ENCODE results near the gene C1GALT1. TPM values are rescaled to one million over a fixed set of nuclear protein-coding genes. Genes with fewer than 3 reads are reported as not detected.
"Not testable (repeated sequence)": the region's sequence is repeated elsewhere in the genome, so short reads cannot be mapped to it uniquely, and the experiment has no call there.

C1GALT1 gene
- total and polyA plus RNA-seq, 2 donors, result 12.7 to 28.9 TPM

DNA sequence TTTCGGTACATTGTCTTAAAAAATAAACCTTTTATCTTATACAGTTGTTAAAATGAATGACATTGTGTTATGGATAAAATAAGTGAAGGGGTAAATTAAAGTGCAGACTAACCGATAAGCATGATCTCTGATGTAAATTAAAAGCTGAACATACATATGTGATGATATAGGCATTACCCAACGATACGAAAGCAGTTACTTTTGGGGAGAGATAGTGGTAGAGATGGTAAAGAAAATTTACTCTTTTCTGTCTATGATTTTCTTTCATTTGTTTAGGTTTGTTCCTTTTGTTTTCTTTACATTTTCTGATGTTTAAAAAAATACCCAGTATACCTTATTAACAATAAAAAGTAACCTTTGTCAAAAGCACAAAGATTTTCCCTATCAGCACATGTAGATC, 6.4 kb downstream of the C1GALT1 start:
- Histone ChIP-seq H3K27me3 (ENCODE audit: control insufficient read depth in 2 of 2, insufficient read depth in 1 of 2, low read length in 1 of 2) (no peaks in the 10 kb centered on the region), H3K4me3 (ENCODE audit: low read length in 2 of 2) (no peak overlapping the region), H3K36me3 (ENCODE audit: control insufficient read depth in 2 of 2, insufficient read depth in 2 of 2, low read length in 1 of 2) (peaks cover 0 to 9% of the 10 kb centered on the region in 2 donors), H3K9me3 (ENCODE audit: control insufficient read depth in 2 of 2, insufficient read depth in 1 of 2, low read length in 1 of 2) (no peaks in the 10 kb centered on the region), H3K27ac (ENCODE audit: low read depth in 1 of 2, low read length in 1 of 2) (no peak overlapping the region), H3K4me1 (ENCODE audit: control insufficient read depth in 2 of 2, insufficient read depth in 2 of 2, low read length in 2 of 2) (peaks cover 3 to 4% of the 10 kb centered on the region in 2 donors)
- WGBS, result over 99% methylated on average over 4 of the region's 4 CpGs
- DNase-seq (ENCODE audit: low read depth in 6 of 9, low spot score in 9 of 9), result no peak

- DNase-seq (ENCODE audit: low read depth in 6 of 9, low spot score in 9 of 9), result no peak
- peaks cover 0 to 9% of the 10 kb centered on the region in 2 donors for H3K36me3 ChIP-seq (ENCODE audit: control insufficient read depth in 2 of 2, insufficient read depth in 2 of 2, low read length in 1 of 2)
- H3K27ac ChIP-seq (ENCODE audit: low read depth in 1 of 2, low read length in 1 of 2), result no peak overlapping the region
- H3K4me3 ChIP-seq (ENCODE audit: low read length in 2 of 2), result no peak overlapping the region
- no peaks in the 10 kb centered on the region for H3K9me3 ChIP-seq (ENCODE audit: control insufficient read depth in 2 of 2, insufficient read depth in 1 of 2, low read length in 1 of 2)
- H3K27me3 ChIP-seq (ENCODE audit: control insufficient read depth in 2 of 2, insufficient read depth in 1 of 2, low read length in 1 of 2), result no peaks in the 10 kb centered on the region
- peaks cover 2 to 4% of the 10 kb centered on the region in 2 donors for H3K4me1 ChIP-seq (ENCODE audit: control insufficient read depth in 2 of 2, insufficient read depth in 2 of 2, low read length in 2 of 2)
- 93% methylated on average over 5 of the region's 5 CpGs for WGBS
Observed at GRCh38 chr7:7190142-7190541, 7.8 kb downstream of the C1GALT1 start.

GRCh38 chr7:7191137-7191536, 8.8 kb downstream of the C1GALT1 start:
- Histone ChIP-seq H3K4me3 (ENCODE audit: low read length in 2 of 2) (no peak overlapping the region), H3K4me1 (ENCODE audit: control insufficient read depth in 2 of 2, insufficient read depth in 2 of 2, low read length in 2 of 2) (peaks cover 0 to 3% of the 10 kb centered on the region in 2 donors), H3K36me3 (ENCODE audit: control insufficient read depth in 2 of 2, insufficient read depth in 2 of 2, low read length in 1 of 2) (peaks cover 0 to under 1% of the 10 kb centered on the region in 2 donors), H3K9me3 (ENCODE audit: control insufficient read depth in 2 of 2, insufficient read depth in 1 of 2, low read length in 1 of 2) (no peaks in the 10 kb centered on the region), H3K27me3 (ENCODE audit: control insufficient read depth in 2 of 2, insufficient read depth in 1 of 2, low read length in 1 of 2) (no peaks in the 10 kb centered on the region), H3K27ac (ENCODE audit: low read depth in 1 of 2, low read length in 1 of 2) (no peak overlapping the region)
- no peak for DNase-seq (ENCODE audit: low read depth in 6 of 9, low spot score in 9 of 9)
- 98% methylated on average over 1 of the region's 1 CpG for WGBS

DNA sequence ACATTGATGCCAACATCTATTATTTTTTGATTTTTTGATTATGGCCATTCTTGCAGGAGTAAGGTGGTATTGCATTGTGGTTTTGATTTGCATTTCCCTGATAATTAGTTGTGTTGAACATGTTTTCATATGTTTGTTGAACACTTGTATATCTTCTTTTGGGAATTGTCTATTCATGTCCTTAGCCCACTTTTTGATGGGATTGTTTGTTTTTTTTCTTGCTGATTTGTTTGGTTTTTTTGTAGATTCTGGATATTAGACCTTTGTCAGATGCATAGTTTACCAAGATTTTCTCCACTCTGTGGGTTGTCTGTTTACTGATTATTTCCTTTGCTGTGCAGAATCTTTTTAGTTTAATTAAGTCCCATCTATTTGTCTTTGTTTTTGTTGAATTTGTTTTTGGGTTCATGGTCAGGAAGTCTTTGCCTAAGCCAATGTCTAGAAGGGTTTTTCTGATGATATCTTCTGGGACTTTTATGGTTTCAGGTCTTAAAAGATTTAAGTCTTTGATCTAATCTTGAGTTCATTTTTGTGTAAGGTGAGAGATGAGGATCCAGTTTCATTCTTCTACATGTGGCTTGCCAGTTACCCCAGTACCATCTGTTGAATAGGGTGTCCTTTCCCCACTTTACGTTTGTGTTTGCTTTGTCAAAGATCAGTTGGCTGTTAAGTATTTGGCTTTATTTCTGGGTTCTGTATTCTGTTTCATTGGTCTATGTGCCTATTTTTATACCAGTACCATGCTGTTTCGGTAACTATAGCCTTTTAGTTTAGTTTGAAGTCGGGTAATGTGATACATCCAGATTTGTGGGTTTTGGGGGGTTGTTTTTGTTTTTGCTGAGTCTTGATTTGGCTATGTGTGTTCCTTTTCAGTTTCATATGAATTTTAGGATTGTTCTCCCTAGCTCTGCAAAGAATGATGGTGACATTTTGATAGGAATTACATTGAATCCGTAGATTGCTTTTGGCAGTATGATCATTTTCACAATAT, 10.7 kb downstream of the C1GALT1 start:
- not testable (repeated sequence) for H3K36me3 ChIP-seq (ENCODE audit: control insufficient read depth in 2 of 2, insufficient read depth in 2 of 2, low read length in 1 of 2); DNase-seq (ENCODE audit: low read depth in 6 of 9, low spot score in 9 of 9); H3K27me3 ChIP-seq (ENCODE audit: control insufficient read depth in 2 of 2, insufficient read depth in 1 of 2, low read length in 1 of 2); H3K9me3 ChIP-seq (ENCODE audit: control insufficient read depth in 2 of 2, insufficient read depth in 1 of 2, low read length in 1 of 2); H3K4me3 ChIP-seq (ENCODE audit: low read length in 2 of 2); H3K27ac ChIP-seq (ENCODE audit: low read depth in 1 of 2, low read length in 1 of 2); H3K4me1 ChIP-seq (ENCODE audit: control insufficient read depth in 2 of 2, insufficient read depth in 2 of 2, low read length in 2 of 2)
- WGBS, result 74% methylated on average over 4 of the region's 4 CpGs

GRCh38 chr7:7199592-7199991, 17.2 kb downstream of the C1GALT1 start:
- 99% methylated on average over 3 of the region's 3 CpGs for WGBS
- DNase-seq (ENCODE audit: low read depth in 6 of 9, low spot score in 9 of 9); H3K4me3 ChIP-seq (ENCODE audit: low read length in 2 of 2); H3K36me3 ChIP-seq (ENCODE audit: control insufficient read depth in 2 of 2, insufficient read depth in 2 of 2, low read length in 1 of 2); H3K27me3 ChIP-seq (ENCODE audit: control insufficient read depth in 2 of 2, insufficient read depth in 1 of 2, low read length in 1 of 2); H3K27ac ChIP-seq (ENCODE audit: low read depth in 1 of 2, low read length in 1 of 2); H3K9me3 ChIP-seq (ENCODE audit: control insufficient read depth in 2 of 2, insufficient read depth in 1 of 2, low read length in 1 of 2): not testable (repeated sequence)
- peaks cover 0 to 10% of the 10 kb centered on the region in 2 donors for H3K4me1 ChIP-seq (ENCODE audit: control insufficient read depth in 2 of 2, insufficient read depth in 2 of 2, low read length in 2 of 2)

DNA sequence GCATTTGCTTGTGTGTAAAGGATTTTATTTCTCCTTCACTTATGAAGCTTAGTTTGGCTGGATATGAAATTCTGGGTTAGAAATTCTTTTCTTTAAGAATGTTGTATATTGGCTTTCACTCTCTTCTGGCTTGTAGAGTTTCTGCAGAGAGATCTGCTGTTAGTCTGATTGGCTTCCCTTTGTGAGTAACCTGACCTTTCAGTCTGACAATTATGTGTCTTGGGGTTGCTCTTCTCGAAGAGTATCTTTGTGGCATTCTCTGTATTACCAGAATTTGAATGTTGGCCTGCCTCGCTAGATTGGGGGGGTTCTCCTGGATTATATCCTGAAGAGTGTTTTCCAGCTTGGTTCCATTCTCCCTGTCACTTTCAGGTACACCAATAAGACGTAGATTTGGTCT, 17.9 kb downstream of the C1GALT1 start:
- WGBS, result 94% methylated on average over 3 of the region's 3 CpGs
- not testable (repeated sequence) for H3K9me3 ChIP-seq (ENCODE audit: control insufficient read depth in 2 of 2, insufficient read depth in 1 of 2, low read length in 1 of 2); H3K27me3 ChIP-seq (ENCODE audit: control insufficient read depth in 2 of 2, insufficient read depth in 1 of 2, low read length in 1 of 2); H3K27ac ChIP-seq (ENCODE audit: low read depth in 1 of 2, low read length in 1 of 2); H3K36me3 ChIP-seq (ENCODE audit: control insufficient read depth in 2 of 2, insufficient read depth in 2 of 2, low read length in 1 of 2); H3K4me3 ChIP-seq (ENCODE audit: low read length in 2 of 2); DNase-seq (ENCODE audit: low read depth in 6 of 9, low spot score in 9 of 9)
- peaks cover 0 to 10% of the 10 kb centered on the region in 2 donors for H3K4me1 ChIP-seq (ENCODE audit: control insufficient read depth in 2 of 2, insufficient read depth in 2 of 2, low read length in 2 of 2)

GRCh38 chr7:7201578-7202374, 19.4 kb downstream of the C1GALT1 start:
- Histone ChIP-seq H3K27ac (ENCODE audit: low read depth in 1 of 2, low read length in 1 of 2) (peak overlapping the region; percentile 12 to 57), H3K9me3 (ENCODE audit: control insufficient read depth in 2 of 2, insufficient read depth in 1 of 2, low read length in 1 of 2) (no peaks in the 10 kb centered on the region), H3K4me1 (ENCODE audit: control insufficient read depth in 2 of 2, insufficient read depth in 2 of 2, low read length in 2 of 2) (peaks cover 0 to 10% of the 10 kb centered on the region in 2 donors), H3K4me3 (ENCODE audit: low read length in 2 of 2) (no peak overlapping the region), H3K36me3 (ENCODE audit: control insufficient read depth in 2 of 2, insufficient read depth in 2 of 2, low read length in 1 of 2) (no peaks in the 10 kb centered on the region), H3K27me3 (ENCODE audit: control insufficient read depth in 2 of 2, insufficient read depth in 1 of 2, low read length in 1 of 2) (no peaks in the 10 kb centered on the region)
- 71% methylated on average over 15 of the region's 15 CpGs for WGBS
- DNase-seq (ENCODE audit: low read depth in 6 of 9, low spot score in 9 of 9), result peak in 7 of 9 donors; percentile 21 to 75 (median 42)

DNA sequence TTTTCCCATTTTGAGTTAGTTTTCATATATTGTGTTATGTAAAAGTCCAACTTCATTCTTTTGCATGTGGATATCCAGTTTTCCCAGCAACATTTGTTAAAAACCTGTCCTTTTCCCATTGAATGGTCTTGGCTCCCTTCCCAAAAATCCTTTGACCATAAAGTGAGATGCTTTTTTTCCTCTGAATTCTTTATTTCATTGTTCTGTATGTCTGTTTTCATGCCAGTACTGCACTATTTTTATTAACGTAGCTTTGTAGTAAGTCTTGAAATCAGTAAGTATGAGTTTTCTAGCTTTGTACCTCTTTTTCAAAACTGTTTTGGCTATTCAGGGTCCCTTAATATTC, 20.0 kb downstream of the C1GALT1 start:
- Histone ChIP-seq H3K36me3 (ENCODE audit: control insufficient read depth in 2 of 2, insufficient read depth in 2 of 2, low read length in 1 of 2) (no peaks in the 10 kb centered on the region), H3K9me3 (ENCODE audit: control insufficient read depth in 2 of 2, insufficient read depth in 1 of 2, low read length in 1 of 2) (no peaks in the 10 kb centered on the region), H3K4me1 (ENCODE audit: control insufficient read depth in 2 of 2, insufficient read depth in 2 of 2, low read length in 2 of 2) (peaks cover 0 to 10% of the 10 kb centered on the region in 2 donors), H3K4me3 (ENCODE audit: low read length in 2 of 2) (no peak overlapping the region), H3K27ac (ENCODE audit: low read depth in 1 of 2, low read length in 1 of 2) (peak overlapping the region in 1 of 2 donors; percentile 12), H3K27me3 (ENCODE audit: control insufficient read depth in 2 of 2, insufficient read depth in 1 of 2, low read length in 1 of 2) (no peaks in the 10 kb centered on the region)
- DNase-seq (ENCODE audit: low read depth in 6 of 9, low spot score in 9 of 9), result no peak
- WGBS, result 95% methylated on average over 1 of the region's 1 CpG
